GM10266 (cell line): ENCODE results near the gene VPS72.
A peak's percentile ranks its signal among the peaks of the same experiment; 100 is the strongest.

Source experiments
- DNase-seq: peaks from one replicate; pipeline ENCODE4 v3.0.0; 2012; ENCODE audit errors: extremely low spot score
- TF ChIP-seq, protein P1 (sequence below): IDR thresholded peaks from 2 replicates; pipeline ENCODE4 v1.5.1; 2012; ENCODE audit warnings: mild to moderate bottlenecking, low read depth; ENCODE audit not compliant: control insufficient read depth, insufficient read depth; ENCODE audit errors: missing control alignments

VPS72 gene

GRCh38 chr1:151147132-151147503, 42.9 kb downstream of the VPS72 start:
- no peak for DNase-seq
- TF ChIP-seq, protein P1, sequence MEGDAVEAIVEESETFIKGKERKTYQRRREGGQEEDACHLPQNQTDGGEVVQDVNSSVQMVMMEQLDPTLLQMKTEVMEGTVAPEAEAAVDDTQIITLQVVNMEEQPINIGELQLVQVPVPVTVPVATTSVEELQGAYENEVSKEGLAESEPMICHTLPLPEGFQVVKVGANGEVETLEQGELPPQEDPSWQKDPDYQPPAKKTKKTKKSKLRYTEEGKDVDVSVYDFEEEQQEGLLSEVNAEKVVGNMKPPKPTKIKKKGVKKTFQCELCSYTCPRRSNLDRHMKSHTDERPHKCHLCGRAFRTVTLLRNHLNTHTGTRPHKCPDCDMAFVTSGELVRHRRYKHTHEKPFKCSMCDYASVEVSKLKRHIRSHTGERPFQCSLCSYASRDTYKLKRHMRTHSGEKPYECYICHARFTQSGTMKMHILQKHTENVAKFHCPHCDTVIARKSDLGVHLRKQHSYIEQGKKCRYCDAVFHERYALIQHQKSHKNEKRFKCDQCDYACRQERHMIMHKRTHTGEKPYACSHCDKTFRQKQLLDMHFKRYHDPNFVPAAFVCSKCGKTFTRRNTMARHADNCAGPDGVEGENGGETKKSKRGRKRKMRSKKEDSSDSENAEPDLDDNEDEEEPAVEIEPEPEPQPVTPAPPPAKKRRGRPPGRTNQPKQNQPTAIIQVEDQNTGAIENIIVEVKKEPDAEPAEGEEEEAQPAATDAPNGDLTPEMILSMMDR, result no peak

DNA sequence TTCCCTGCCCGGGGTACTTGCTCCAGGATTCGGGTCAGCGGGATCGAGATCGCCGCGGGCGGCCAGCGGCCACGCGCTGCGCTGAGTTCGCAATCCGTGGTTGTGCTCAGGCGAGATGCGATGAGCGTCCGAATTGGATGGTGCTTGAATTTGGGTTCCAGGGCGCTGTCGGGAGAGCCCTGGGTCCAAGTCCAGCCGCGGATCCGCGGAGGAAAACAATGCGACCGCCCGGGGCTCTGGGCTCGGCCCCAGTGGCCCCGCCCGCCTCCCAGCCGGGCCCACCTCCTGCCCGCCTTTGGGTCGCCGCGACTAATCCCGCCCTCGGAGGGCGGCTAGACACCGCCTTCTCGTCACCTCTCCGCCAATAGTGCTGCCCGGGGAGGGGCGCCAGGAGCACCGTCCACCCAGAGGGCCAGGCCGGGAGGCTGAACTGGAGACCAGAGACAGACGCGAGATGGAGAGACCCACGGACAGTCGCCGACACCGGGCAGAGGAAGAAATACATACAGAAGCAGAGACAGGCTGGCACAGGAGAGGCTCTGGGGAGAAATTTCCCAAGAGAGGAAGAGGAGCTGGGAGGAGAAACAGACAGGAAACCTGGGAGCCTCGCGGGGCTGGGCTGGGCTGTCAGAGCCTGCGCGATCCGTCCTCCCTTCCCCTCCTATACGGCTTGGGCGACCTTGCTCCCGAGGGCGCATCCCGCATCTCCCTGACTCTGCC, 43.4 kb downstream of the VPS72 start, which contains the start of gene SEMA6C:
TSS of gene SEMA6C (minus strand) at position 220 of the 720 bp plus-strand sequence. CDS start 4,010 bp downstream, outside the sequence.
- TF ChIP-seq, protein P1, result no peak
- DNase-seq, result peak; percentile 92

DNA sequence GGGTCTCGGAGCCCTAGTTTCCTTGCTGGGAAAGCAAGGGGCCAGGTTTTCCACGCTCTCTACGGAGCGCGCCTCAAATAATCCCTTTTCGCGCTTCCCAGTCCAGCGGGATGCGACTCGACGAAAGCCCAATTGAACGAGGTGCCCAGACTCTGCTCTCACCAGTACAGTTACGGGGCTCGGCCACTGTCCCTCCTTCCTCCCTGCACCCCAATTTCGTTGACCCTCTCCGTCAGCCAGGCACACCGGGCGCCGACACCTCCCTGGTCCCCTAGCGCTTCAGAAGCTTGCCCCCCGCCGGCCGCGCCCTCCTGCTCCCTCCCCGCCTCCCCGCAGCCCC, 44.0 kb downstream of the VPS72 start:
- DNase-seq, result no peak
- TF ChIP-seq, protein P1, result no peak

- TF ChIP-seq, protein P1, result no peak
- DNase-seq, result no peak
Observed at GRCh38 chr1:151145304-151146071, 44.5 kb downstream of the VPS72 start.

DNA sequence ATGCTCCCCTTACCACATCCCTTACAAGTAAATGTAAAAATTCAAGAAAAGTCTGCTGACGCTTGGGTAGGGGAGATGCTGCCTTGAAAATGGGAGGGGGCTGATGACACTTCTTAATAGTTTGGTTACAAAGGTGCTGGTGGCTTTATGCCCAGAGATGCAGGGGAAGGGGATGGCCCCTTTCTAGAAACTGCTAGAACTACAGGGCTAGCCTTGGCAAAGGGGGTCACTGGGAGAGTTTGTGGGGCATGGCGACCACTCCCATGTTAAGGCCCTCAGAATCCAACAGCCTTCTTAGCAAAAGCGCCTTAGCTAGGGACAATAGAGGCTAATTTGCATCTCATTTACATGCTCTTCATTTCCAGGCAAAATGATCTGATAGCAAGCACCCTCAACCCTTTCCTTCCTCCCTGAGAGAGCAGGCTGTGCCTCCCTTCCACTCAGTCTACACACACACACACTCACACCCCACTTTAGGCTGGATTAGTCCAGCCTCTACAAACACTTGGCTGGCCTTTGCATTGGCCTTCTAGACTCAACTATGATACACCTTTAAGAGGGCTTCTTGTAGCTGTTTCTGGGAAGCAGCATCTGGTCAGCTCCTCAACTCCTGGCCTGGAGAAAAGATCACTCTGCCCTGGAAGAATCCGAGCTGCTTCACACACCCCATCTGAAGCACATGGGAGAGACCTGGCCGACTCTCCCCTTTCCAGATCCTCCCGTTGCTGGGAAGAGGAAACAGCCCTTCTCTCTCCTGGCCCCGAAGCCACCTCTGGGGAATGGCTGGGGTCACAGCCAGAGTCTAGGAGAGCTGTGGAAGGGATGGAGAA, 45.3 kb downstream of the VPS72 start:
- peak; percentile 6 for DNase-seq

GRCh38 chr1:151143986-151144385, 46.0 kb downstream of the VPS72 start:
- TF ChIP-seq, protein P1, result no peak
- DNase-seq, result peak; percentile 7

More for the DNA sequence above, 45.3 kb downstream of the VPS72 start:
- TF ChIP-seq, protein P1, result no peak
